ENCODE measurements around the gene PRKAB1.

PRKAB1 gene

DNA sequence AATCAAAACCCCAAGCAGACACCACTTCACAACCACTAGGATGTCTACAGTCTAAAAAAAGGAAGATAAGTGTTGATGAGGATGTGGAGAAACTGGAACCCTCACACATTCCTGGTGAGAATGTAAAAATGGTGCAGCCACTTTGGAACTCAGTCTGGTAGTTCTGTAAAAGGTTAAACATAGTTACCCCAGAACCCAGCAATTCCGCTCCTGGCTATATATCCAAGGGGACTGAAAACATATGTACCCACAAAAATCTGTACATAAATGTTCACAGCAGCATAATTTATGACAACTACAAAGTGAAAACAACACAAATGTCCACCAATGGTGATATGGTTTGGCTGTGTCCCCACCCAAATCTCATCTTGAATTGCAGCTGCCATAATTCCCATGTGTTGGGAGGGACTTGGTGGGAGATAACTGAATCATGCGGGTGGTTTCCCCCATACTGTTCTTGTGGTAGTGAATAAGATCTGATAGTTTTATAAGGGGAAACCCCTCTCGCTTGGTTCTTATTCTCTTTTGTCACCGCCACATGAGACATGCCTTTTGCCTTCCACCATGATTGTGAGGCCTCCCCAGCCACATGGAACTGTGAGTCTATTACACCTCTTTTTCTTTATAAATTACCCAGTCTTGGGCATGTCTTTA, 46.8 kb downstream of the PRKAB1 start:
- no peak for DNase-seq

DNA sequence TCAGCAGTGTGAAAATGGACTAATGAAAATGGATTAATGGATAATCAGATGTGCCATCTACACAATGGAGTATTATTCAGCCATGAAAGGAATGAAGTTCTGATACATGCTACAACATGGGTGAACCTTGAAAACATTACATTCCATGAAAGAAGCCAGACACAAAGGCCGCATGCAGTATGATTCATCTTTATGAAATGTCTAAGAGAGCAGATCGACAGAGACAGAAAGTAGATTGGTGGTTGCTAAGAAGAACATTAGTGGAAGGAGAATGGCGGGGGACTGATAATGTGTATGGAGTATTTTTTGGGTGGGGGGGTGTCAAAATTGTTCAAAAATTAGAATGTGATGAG, 47.3 kb downstream of the PRKAB1 start:
- no peak for DNase-seq

DNA sequence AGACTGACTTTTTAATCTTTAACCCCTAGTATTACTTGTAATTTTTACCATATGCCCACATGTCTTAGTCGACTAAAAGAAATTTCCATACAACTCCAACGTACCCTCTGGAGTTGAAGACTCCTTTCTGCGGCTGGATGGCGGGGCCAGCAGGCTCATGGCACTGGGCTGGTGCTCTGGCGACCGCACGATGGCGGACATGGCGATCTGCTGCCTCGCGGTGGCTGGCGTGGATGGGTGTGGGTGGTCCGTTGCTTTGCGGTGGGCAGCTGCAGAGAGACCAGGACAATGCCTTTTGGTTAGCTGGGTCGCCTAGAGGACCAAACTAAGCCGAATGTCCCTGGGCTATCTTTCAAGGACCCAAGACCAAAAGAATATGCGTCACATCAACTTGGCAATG, 50.2 kb downstream of the PRKAB1 start:
- no peak for DNase-seq

DNA sequence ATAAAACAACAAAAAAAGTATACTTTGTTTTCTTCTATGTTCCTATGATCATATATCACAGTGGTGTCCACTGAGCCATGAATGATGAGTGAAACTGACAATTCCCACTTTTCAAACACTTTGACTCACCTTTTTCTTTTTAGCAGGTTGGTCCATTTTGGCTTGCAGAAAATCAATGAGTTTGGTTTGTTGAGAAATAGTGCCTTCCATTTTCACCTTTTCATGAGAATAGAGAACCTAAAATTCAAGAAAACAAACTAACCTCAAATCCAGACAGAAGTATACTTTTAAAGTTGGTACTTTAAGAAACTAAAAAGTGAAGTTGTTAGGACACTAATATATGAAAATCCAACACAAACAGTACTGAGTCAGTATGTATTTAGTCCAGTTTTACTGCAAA, 52.4 kb downstream of the PRKAB1 start:
- DNase-seq, result no peak

DNA sequence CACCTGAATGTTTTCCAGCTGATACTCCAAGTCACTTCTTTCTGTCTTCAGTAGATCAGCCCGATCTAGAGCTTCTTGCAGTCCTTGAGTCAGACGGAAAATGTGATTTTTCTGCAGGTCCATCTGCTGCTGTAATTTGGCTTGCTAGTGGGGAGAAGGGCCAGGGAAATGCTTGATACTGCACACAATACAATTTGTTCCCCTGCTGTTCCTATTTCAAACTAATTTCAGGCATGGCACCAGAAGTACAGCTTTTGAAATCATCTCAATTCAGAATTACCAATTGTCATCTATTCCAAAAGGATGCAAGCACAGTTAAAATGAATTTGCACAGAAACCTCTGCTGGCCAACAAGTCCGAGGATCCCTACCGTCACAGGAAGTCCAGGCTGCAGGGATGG, 53.4 kb downstream of the PRKAB1 start:
- no peak for DNase-seq

DNA sequence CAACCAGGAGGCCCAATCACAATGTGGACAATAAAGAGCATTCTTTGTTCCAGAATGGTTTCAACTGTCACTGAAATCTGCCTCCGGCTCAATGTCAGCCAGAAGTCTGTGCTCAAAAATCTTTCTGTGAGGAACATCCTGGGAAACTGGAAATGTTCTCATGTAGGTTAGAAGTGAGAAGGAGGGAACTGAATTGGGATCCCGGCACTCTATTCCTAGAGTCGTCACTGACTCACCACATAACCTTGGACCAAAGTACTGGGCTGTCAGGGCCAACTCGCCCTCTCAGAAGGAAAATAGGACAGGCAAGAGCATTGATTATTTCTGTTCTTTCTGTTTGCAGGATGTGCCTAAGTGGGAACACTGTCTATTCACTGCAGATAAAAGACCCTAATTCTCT, 57.6 kb downstream of the PRKAB1 start:
- DNase-seq, result no peak

DNA sequence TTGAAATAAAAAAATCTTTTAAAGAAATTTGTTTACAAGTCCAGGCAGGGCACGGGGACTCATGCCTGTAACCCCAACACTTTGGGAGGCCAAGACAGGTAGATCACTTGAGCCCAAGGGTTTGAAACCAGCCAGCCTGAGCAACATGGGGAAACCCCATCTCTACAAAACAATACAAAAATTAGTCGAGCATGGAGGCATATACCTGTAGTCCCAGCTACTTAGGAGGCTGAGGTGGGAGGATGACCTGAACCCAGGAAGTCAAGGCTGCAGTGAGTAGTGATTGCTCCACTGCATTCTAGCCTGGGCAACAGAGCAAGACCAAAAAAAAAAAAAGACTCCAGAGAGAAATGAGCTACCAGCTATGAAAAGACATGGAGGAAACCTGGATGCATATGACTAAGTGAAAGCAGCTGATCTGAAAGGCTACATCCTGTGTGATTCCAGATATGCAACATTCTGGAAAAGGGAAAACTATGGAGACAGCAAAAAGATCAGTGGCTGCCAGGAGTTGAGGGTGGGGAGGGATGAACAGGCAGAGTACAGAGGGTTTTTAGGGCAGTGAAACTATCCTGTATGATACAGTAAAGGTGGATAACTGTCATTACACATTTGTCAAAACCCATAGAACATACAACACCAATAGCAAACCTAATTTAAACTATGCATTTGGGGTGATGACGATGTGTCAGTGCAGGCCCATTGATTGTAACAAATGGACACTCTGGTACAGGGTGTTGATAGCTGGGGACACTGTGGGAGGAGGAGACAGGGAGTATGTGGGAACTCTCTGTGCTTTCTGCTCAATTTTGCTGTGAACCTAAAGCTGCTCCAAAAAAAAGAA, 59.9 kb downstream of the PRKAB1 start:
- no peak for DNase-seq

DNA sequence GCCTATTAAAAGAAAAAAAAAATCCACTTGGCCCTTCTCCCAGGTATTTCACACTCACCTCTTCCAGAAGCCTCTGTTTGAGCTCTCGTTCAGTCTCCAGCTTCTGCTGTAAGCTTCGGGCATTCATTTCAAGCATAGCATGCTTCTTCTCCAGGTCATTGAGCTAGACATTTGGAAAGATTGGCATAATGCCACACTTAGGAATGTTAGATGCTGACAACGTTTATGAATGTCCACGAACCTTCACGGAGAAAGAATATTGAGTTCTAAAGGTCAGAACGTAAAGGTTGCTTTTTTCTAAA, 60.5 kb downstream of the PRKAB1 start:
- no peak for DNase-seq

DNA sequence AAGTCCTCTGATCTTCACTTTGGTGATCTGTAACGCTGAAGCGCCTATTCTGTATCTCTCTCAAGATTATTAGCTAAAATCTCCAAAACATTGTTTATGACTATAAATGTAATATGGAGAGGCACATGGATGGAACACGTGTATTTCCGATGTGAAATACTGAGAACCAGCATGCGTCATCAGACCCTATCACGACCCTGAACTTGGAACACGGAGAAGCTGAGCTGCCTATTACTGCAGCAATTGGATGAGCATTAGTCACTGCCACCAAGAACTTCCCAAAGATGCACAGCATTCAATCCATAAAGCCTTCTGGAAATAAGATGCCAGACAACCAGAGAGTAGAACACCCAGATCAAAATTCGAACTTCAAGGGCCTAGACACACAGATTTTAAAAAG, 61.9 kb downstream of the PRKAB1 start:
- DNase-seq, result no peak

DNA sequence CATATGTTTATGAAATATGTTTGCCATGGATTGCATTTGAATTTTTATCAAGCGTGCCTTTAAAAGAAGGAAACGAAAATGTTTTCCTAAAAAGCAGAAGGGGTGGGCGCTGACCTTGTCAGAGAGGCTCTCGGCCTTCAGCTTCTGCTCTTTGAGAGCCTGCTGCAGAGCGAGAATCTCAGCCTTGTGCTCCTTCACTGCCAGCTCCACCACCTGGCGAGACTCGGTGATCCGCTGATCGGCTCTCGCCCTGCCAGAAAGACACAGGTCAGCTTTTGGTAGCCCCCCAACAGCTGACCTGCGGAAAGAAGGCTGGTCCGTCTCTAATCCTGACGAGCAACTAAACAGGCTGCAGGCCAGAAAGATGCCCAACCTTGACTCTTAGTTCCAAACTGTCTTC, 62.4 kb downstream of the PRKAB1 start:
- no peak for DNase-seq

All from CD4-positive, alpha-beta T cell treated with Interferon gamma for 1 hour (primary cell).